ENCODE data around the gene CPO.
"Not testable (repeated sequence)": the region's sequence is repeated elsewhere in the genome, so short reads cannot be mapped to it uniquely, and the experiment has no call there.

Gene CPO, protein sequence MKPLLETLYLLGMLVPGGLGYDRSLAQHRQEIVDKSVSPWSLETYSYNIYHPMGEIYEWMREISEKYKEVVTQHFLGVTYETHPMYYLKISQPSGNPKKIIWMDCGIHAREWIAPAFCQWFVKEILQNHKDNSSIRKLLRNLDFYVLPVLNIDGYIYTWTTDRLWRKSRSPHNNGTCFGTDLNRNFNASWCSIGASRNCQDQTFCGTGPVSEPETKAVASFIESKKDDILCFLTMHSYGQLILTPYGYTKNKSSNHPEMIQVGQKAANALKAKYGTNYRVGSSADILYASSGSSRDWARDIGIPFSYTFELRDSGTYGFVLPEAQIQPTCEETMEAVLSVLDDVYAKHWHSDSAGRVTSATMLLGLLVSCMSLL

GRCh38 chr2:206939340-206939739, at the start of gene CPO:
TSS of gene CPO (plus strand) at chr2:206939518. CDS start at chr2:206939600, 82 bp downstream.
- FAIRE-seq (no peak), DNase-seq (ENCODE audit: insufficient read length, low spot score) (no peak)
- no peak for TF ChIP-seq POLR2A (IDR thresholded peaks at IDR 0.05; ENCODE audit: low read depth, low read length)

DNA sequence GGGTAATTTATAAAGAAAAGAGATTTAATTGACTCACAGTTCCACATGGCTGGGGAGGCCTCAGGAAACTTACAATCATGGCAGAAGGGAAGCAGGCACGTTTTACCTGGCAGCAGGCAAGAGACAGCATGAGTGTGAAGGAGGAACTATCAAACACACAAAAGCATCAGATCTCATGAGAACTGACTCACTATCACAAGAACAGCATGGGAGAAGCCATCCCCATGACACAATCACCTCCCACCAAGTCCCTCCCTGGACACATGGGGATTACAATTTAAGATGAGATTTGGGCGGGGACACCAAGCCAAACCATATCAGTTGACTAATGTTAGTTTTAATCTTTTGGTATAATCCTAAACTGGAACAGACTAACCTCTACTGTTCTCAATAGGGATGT, 49.1 kb upstream of the CPO start:
- FAIRE-seq (no peak), DNase-seq (ENCODE audit: insufficient read length, low spot score) (no peak)
- no peak for TF ChIP-seq POLR2A (IDR thresholded peaks at IDR 0.05; ENCODE audit: low read depth, low read length)

- FAIRE-seq (no peak), DNase-seq (ENCODE audit: insufficient read length, low spot score) (no peak)
- TF ChIP-seq POLR2A (IDR thresholded peaks at IDR 0.05; ENCODE audit: low read depth, low read length) = no peak
Observed at GRCh38 chr2:206890926-206891325, 48.4 kb upstream of the CPO start.

- peak; percentile 100 for FAIRE-seq
- TF ChIP-seq POLR2A (IDR thresholded peaks at IDR 0.05; ENCODE audit: low read depth, low read length) = no peak
- DNase-seq (ENCODE audit: insufficient read length, low spot score) = peak; percentile 51
Observed at GRCh38 chr2:206915121-206915520, 24.2 kb upstream of the CPO start.

- no peak for FAIRE-seq
- no peak for TF ChIP-seq POLR2A (IDR thresholded peaks at IDR 0.05; ENCODE audit: low read depth, low read length)
Observed at GRCh38 chr2:206918263-206918662, 21.1 kb upstream of the CPO start.

GRCh38 chr2:206920310-206920709, 19.0 kb upstream of the CPO start:
- no peak for TF ChIP-seq POLR2A (IDR thresholded peaks at IDR 0.05; ENCODE audit: low read depth, low read length)
- DNase-seq (ENCODE audit: insufficient read length, low spot score) = no peak
- no peak for FAIRE-seq

More at GRCh38 chr2:206918263-206918662, 21.1 kb upstream of the CPO start:
- DNase-seq (ENCODE audit: insufficient read length, low spot score) = no peak

GRCh38 chr2:206920951-206921350, 18.4 kb upstream of the CPO start:
- DNase-seq (ENCODE audit: insufficient read length, low spot score) = no peak
- no peak for TF ChIP-seq POLR2A (IDR thresholded peaks at IDR 0.05; ENCODE audit: low read depth, low read length)
- no peak for FAIRE-seq

DNA sequence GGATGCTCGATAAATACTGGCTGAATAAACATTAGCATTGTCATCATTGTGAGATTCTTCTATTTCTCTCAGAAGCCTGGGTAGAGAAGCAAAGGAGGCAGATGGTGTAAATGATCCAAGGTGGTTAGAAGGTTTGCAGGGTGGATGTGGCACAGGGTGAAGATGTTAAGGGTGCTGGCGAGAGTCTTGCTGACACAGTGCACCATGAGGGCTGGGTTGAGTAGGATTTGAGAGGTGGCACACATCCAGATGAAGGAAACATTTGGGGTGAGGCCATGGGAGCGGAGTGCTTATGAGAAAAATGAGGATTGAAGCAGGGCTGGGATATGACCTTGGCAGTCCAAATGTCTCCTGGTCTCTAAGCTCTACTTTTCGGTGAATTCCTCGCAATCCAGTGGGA, 17.8 kb upstream of the CPO start:
- FAIRE-seq = no peak
- no peak for TF ChIP-seq POLR2A (IDR thresholded peaks at IDR 0.05; ENCODE audit: low read depth, low read length)
- no peak for DNase-seq (ENCODE audit: insufficient read length, low spot score)

- FAIRE-seq (no peak), DNase-seq (ENCODE audit: insufficient read length, low spot score) (no peak)
- TF ChIP-seq POLR2A (IDR thresholded peaks at IDR 0.05; ENCODE audit: low read depth, low read length) = no peak
Observed at GRCh38 chr2:206935991-206936842, 3.1 kb upstream of the CPO start.

DNA sequence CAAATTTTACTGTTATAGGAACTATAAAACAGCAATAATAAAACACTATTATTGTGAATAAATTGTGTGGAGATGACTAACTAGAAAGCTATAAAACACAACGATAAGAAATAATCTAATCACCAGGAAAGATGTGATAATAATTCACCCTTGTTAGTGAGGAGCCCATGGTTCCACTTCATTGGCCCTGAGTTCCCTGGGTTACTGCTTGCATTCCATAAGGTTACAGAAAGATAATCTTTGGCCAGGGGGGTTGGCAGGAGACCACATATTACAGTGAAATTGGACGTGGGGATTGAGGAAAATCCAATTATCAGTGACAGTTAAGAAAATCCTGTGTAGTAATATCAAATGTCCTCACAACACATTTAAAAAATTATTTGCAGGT, 2.5 kb upstream of the CPO start:
- no peak for FAIRE-seq
- no peak for DNase-seq (ENCODE audit: insufficient read length, low spot score)
- no peak for TF ChIP-seq POLR2A (IDR thresholded peaks at IDR 0.05; ENCODE audit: low read depth, low read length)

DNA sequence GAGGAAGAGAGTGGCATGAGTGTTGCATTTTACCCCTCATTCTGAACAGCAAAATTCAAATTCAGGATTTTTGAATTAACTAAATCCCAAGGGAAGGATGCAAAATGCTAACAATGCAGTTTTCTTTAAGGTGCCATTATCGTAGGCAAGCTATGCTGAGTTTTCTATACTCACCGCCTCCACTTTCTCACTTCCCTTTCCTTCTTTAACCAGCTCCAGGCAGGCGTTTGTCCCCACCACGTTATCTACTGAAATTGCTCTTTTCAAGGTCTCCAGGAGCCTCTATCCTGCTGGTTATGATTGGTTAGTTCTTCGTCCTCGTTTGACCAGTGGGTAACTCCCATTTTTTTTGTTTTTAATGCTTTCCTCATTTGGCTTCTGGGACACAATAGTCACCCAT, 1.8 kb upstream of the CPO start:
- no peak for FAIRE-seq
- TF ChIP-seq POLR2A (IDR thresholded peaks at IDR 0.05; ENCODE audit: low read depth, low read length) = no peak

GRCh38 chr2:206940546-206940945, 1.2 kb downstream of the CPO start:
- FAIRE-seq (no peak), DNase-seq (ENCODE audit: insufficient read length, low spot score) (no peak)
- no peak for TF ChIP-seq POLR2A (IDR thresholded peaks at IDR 0.05; ENCODE audit: low read depth, low read length)

More for the DNA sequence above, 1.8 kb upstream of the CPO start:
- no peak for DNase-seq (ENCODE audit: insufficient read length, low spot score)

- no peak for FAIRE-seq
Observed at GRCh38 chr2:206942592-206943478, 3.5 kb downstream of the CPO start.

GRCh38 chr2:206953404-206953803, 14.1 kb downstream of the CPO start:
- not testable (repeated sequence) for FAIRE-seq; DNase-seq (ENCODE audit: insufficient read length, low spot score)

More at GRCh38 chr2:206942592-206943478, 3.5 kb downstream of the CPO start:
- DNase-seq (ENCODE audit: insufficient read length, low spot score) = no peak
- no peak for TF ChIP-seq POLR2A (IDR thresholded peaks at IDR 0.05; ENCODE audit: low read depth, low read length)

Measured in H54 (cell line).